Measurements from ENCODE around the gene SLC5A8. TPM values are rescaled to one million over a fixed set of nuclear protein-coding genes. Genes with fewer than 3 reads are reported as not detected.

SLC5A8 gene
- total and polyA plus RNA-seq, 9 of the 15 experiments (the other 6 are each of a cell fraction or from before 2014, with no cell fraction given) = not detected

- no TSS peak for BruUV-seq (replicated peaks)
- no peak overlapping the region for H3K9ac ChIP-seq (ENCODE audit: insufficient read depth in 1 of 2, low read depth in 2 of 2, low read length in 2 of 2)
- no peaks in the 10 kb centered on the region for H3K9me3 ChIP-seq (replicated peaks; ENCODE audit: control insufficient read depth, insufficient read depth, low read depth, low read length)
- intact Hi-C loops (cut with micrococcal nuclease) = no loop called here
- ChIA-PET POLR2A (interaction anchor here (1.4 kb wide), 1 partner anchor 10 kb away, joined by 3 read pairs; no protein-coding TSS in a partner anchor), CTCF (ENCODE audit: low intra/inter-chr PET ratio) (no interaction called here)
- H3K4me1 ChIP-seq (replicated peaks in 1 of 2; ENCODE audit: control insufficient read depth in 2 of 2, insufficient read depth in 2 of 2, low read length in 2 of 2) = no peaks in the 10 kb centered on the region
- H4K20me1 ChIP-seq (replicated peaks; ENCODE audit: control insufficient read depth, insufficient read depth, low read length) = no peaks in the 10 kb centered on the region
- TF ChIP-seq RNF2 (IDR thresholded peaks at IDR 0.05) = no peak
- no peak for TF ChIP-seq POLR2H (tag; IDR thresholded peaks at IDR 0.05; ENCODE audit: low read depth)
- no peak for TF ChIP-seq ETV1 (tag; conservative IDR thresholded peaks at IDR 0.05; ENCODE audit: low read depth)
- no peak for TF ChIP-seq ZNF12 (CRISPR knock-in tag; IDR thresholded peaks at IDR 0.05)
- TF ChIP-seq TCF7L2 (IDR thresholded peaks at IDR 0.05; ENCODE audit: low read depth, low read length) = no peak
- H3K4me2 ChIP-seq (ENCODE audit: insufficient read depth, low read length) = no peak overlapping the region
- no peak for FAIRE-seq
- in situ Hi-C loops (cut with MboI) = no loop called here
- H3K27me3 ChIP-seq (ENCODE audit: control insufficient read depth in 2 of 2, insufficient read depth in 2 of 2, low read length in 2 of 2) = no peaks in the 10 kb centered on the region
- DNase-seq (ENCODE audit: extremely low read depth in 1 of 4, low spot score in 3 of 4) = no peak
- H2AFZ ChIP-seq (ENCODE audit: low read depth, low read length) = no peak overlapping the region
- no peak for ATAC-seq
- no peaks in the 10 kb centered on the region for H3K79me2 ChIP-seq (ENCODE audit: control insufficient read depth, insufficient read depth, low read length)
- no peaks in the 10 kb centered on the region for H3K9me1 ChIP-seq (ENCODE audit: control insufficient read depth, insufficient read depth, low read length)
- WGBS (ENCODE audit: insufficient coverage, low coverage, missing lambda C conversion rate) = 4% methylated on average over 5 of the region's 5 CpGs
- no peaks in the 10 kb centered on the region for H3K36me3 ChIP-seq (ENCODE audit: control insufficient read depth, insufficient read depth, low read length)
- H3K27ac ChIP-seq (ENCODE audit: extremely low read depth, low read depth, low read length) = no peak overlapping the region
- H3K4me3 ChIP-seq = no peak overlapping the region
Measured at GRCh38 chr12:101166866-101167265, 43.2 kb downstream of the SLC5A8 start.

GRCh38 chr12:101165319-101165718, 44.7 kb downstream of the SLC5A8 start:
- in situ Hi-C loops (cut with MboI) = no loop called here
- Histone ChIP-seq H3K4me2 (ENCODE audit: insufficient read depth, low read length) (no peak overlapping the region), H3K27ac (ENCODE audit: extremely low read depth, low read depth, low read length) (no peak overlapping the region), H3K9ac (ENCODE audit: insufficient read depth in 1 of 2, low read depth in 2 of 2, low read length in 2 of 2) (no peak overlapping the region), H3K9me3 (replicated peaks; ENCODE audit: control insufficient read depth, insufficient read depth, low read depth, low read length) (no peaks in the 10 kb centered on the region), H2AFZ (ENCODE audit: low read depth, low read length) (no peak overlapping the region), H3K36me3 (ENCODE audit: control insufficient read depth, insufficient read depth, low read length) (no peaks in the 10 kb centered on the region), H3K27me3 (ENCODE audit: control insufficient read depth in 2 of 2, insufficient read depth in 2 of 2, low read length in 2 of 2) (no peaks in the 10 kb centered on the region), H3K4me1 (replicated peaks in 1 of 2; ENCODE audit: control insufficient read depth in 2 of 2, insufficient read depth in 2 of 2, low read length in 2 of 2) (no peaks in the 10 kb centered on the region), H3K9me1 (ENCODE audit: control insufficient read depth, insufficient read depth, low read length) (no peaks in the 10 kb centered on the region), H4K20me1 (replicated peaks; ENCODE audit: control insufficient read depth, insufficient read depth, low read length) (no peaks in the 10 kb centered on the region), H3K4me3 (no peak overlapping the region), H3K79me2 (ENCODE audit: control insufficient read depth, insufficient read depth, low read length) (no peaks in the 10 kb centered on the region)
- FAIRE-seq (no peak), DNase-seq (ENCODE audit: extremely low read depth in 1 of 4, low spot score in 3 of 4) (no peak), ATAC-seq (no peak)
- CTCF ChIA-PET (ENCODE audit: low intra/inter-chr PET ratio) = no interaction called here
- POLR2A ChIA-PET = no interaction called here
- no TSS peak for BruUV-seq (replicated peaks)
- 2% methylated on average over 4 of the region's 4 CpGs for WGBS (ENCODE audit: insufficient coverage, low coverage, missing lambda C conversion rate)
- intact Hi-C loops (cut with micrococcal nuclease) = no loop called here
- TF ChIP-seq BCLAF1 (IDR thresholded peaks at IDR 0.05; ENCODE audit: borderline replicate concordance in 1 of 2, control insufficient read depth in 1 of 2, low read depth in 2 of 2, low read length in 1 of 2) (no peak), ZNF740 (CRISPR knock-in tag; IDR thresholded peaks at IDR 0.05) (no peak), ZNF740 (tag; IDR thresholded peaks at IDR 0.05) (no peak), ETV5 (CRISPR knock-in tag; IDR thresholded peaks at IDR 0.05; ENCODE audit: low read depth) (no peak), MAFG (tag; conservative IDR thresholded peaks at IDR 0.05) (no peak), SMAD4 (CRISPR knock-in tag; conservative IDR thresholded peaks at IDR 0.05) (no peak), RBM22 (IDR thresholded peaks at IDR 0.05; ENCODE audit: low read depth, low read length, poor library complexity, severe bottlenecking) (no peak), MEF2D (tag; conservative IDR thresholded peaks at IDR 0.05; ENCODE audit: low read depth) (no peak), GATAD2A (IDR thresholded peaks at IDR 0.05) (no peak)
